Activated CD4-positive, alpha-beta T cell treated with anti-CD3 and anti-CD28 coated beads for 24 hours (primary cell): Measurements from ENCODE around the gene CATSPERD.
A peak's percentile ranks its signal among the peaks of the same experiment; 100 is the strongest.

ENCODE experiments used
- DNase-seq, 2 donors: peaks; one replicate each; pipeline ENCODE4 v3.0.0-alpha.2; 2020; ENCODE audit warnings: low read depth in 2 of 2

Gene CATSPERD

DNA sequence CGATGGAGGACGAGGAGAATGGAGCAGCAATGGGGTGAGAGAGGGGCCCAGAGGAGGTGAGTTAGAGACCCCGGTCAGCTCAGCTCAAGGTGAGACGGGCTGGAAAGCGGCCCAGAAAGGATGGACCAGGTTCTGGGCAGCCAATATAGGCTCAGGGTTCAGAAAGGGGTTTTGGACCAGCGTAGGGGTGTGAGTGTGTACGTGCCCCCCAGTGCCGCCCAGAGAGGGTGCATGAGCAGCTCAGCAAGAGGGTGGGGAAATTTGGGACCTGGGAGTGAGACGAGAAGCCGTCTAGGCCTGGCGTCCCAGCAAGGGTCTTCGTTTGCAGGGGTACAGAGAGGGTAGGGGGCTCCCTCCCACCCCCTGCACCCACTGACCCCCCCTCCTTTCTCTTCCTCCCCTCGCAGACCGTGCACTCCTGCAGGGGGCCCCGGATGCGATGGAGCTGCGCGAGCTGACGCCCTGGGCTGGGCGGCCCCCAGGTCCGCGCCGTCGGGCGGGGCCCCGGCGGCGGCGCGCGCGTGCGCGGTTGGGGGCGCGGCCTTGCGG lies 107.0 kb downstream of the CATSPERD start:
- no peak for DNase-seq

DNA sequence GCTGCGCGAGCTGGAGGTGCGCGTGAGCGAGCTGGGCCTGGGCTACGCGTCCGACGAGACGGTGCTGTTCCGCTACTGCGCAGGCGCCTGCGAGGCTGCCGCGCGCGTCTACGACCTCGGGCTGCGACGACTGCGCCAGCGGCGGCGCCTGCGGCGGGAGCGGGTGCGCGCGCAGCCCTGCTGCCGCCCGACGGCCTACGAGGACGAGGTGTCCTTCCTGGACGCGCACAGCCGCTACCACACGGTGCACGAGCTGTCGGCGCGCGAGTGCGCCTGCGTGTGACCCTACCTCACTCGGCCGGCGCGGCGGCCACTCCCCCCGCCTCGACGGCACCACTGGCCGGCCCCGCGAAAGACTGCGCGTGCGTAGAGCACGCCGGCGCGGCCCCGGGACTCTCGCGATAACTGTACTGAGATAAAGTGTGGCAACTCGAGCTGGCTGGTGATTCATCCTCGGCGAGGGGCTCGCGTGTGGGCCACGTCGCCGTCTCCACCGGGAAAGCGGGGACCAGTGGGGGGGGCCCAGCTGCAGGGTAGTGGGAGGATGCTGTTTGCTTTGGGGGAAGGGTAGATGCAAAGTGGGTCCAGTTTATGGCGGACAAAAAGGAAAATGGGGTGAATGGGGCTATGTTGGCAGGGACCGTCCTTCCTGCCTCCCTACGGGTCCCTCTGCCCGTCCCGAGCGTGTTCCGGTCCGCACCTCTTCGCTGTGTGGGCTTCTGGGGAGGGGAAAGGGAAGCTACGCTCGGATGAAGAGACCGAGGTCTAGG lies 107.6 kb downstream of the CATSPERD start:
- DNase-seq, result peak; percentile 95 to 98
